ENCODE data around the gene TGFB2. TPM values are rescaled to one million over a fixed set of nuclear protein-coding genes. Genes with fewer than 3 reads are reported as not detected.
A peak's percentile ranks its signal among the peaks of the same experiment; 100 is the strongest.

TGFB2 gene
- polyA plus RNA-seq, 12 donors: 39.4 to 88.9 (median 60.5) TPM; not detected in 1

- DNase-seq: no peak
Measured at GRCh38 chr1:218357211-218357892, 12.2 kb downstream of the TGFB2 start.

DNA sequence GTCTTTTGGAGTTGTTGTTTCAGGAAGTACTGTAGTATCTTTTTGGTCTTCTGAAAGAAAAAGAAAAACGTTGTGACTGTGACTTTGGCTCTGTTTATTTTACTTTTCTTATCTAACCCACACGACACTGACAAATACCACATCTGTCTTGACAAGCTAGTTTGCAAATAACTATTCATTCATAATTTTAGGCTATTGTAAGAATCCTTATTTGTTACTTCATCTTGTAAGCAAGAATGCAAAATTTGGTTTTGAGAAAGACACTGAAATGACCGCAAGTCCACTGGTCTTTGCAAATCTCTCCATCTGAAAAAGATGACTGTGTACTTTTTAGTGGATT is 12.7 kb downstream of the TGFB2 start:
- no peak for DNase-seq

- no peak for DNase-seq
Measured at GRCh38 chr1:218361298-218362065, 16.3 kb downstream of the TGFB2 start.

- no peak for DNase-seq
Measured at GRCh38 chr1:218362418-218363076, 17.4 kb downstream of the TGFB2 start.

DNA sequence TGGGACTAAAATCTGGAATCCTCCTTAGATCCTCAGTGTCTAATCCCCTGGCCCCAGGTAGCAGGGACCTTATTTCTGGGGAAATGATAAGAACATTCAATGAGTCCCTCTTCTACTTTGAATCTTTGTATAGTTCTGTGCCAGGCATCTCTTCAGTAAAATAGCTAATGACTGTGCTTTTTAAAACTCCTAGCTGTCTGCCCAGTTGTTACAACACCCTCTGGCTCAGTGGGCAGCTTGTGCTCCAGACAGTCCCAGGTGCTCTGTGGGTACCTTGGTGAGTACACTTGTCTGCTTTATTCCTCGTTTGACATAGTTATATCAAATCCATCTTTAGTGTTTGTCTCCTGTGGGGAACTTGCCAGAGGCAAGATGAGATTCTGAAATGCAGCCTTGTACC is 18.0 kb downstream of the TGFB2 start:
- DNase-seq: no peak

DNA sequence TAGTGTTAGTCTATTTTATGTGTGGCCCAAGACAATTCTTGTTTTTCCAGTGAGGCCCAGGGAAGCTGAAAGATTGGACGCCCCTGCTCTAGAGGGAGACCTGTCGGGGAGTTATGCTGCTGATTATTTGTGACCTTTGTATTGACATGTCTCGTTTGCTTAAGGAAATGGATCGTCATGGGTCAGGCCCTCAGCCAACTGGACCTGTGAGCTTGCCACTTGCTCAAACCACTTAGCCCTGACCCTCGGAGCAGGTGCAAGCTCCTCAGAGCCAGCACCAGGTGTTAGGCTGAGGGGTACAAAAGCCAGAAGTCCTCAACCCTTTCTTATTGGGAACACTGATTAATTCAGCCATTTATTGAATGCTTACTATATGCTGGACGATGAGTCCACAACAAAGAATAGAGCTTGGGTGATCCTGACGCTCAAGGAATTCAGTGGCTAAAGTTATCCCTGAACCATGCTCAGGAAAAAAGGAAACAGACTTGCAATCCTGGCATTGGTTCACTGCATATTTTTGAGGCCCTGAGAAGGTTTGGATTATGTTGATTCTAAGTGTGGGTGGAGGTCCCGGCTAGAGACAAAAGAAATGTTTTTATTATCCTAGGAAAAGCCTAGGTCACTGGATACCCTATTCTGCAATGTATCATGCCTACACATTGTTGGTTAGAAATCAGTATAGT is 19.0 kb downstream of the TGFB2 start:
- no peak for DNase-seq

GRCh38 chr1:218365226-218365999 is 20.3 kb downstream of the TGFB2 start:
- DNase-seq: no peak

DNA sequence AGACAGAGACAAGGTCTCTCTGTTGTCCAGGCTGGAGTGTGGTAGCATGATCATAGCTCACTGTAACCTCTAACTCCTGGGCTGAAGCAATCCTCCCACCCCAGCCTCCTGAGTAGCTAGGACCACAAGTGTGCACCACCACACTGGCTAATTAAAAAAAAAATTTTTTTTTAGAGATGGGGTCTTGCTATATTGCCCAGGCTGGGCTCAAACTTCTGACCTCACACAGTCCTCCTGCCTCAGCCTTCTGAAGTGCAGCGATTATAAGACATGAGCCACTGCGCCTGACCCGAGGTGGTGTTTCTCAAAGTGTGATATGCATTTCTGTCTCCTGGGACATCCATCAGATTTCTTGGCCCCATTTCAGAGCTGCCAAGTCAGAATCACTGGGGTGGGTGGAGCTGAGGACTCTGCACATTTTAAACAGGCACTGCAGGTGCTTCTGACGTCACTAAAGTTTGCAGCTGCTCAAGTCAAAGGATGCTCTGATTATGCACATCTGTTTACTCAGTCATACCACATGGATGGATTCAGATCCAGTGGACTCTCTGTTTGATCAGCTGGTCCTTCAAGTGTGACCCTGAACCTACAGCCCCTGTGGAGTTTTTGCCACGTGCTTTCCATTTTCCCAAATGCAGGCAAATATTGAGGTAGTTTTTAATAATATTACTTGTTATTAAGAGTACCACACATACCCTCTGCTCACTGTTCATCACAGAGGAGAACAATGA is 21.4 kb downstream of the TGFB2 start:
- no peak for DNase-seq

DNA sequence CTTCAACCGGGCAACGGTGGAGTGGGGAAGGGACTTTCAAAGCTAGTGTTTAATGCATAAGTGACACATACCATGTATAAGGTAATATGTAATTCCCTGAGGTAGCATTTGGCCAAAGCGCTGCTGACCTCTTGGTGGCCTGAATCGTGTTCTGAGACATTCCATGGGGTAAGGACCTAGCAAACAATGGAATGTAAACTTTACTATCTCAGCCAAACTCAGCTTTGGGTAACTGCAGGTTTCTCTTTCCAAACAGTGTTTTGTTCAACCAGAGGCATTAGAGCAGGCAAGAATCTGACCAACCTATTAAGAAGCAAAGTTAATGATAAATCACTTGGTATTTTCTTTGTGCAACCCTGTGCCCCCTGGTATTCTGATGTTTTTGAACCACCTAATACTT is 22.0 kb downstream of the TGFB2 start:
- no peak for DNase-seq

DNA sequence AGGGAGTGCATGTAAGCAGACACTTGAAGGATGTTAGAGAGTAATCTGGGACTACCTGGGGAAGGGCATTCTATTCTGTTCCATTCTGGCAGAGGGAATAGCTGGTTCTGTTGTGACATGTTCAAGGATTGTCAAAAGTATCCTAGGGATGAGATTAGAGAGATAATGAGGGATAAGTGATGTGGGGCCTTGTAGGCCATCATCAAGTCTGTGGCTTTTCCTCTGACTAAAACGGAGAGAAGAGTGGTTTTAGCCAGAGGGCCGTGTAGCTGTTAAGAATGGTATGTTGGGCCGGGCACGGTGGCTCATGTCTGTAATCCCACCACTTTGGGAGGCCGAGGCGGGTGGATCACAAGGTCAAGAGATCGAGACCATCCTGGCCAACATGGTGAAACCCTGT is 23.6 kb downstream of the TGFB2 start:
- no peak for DNase-seq

DNA sequence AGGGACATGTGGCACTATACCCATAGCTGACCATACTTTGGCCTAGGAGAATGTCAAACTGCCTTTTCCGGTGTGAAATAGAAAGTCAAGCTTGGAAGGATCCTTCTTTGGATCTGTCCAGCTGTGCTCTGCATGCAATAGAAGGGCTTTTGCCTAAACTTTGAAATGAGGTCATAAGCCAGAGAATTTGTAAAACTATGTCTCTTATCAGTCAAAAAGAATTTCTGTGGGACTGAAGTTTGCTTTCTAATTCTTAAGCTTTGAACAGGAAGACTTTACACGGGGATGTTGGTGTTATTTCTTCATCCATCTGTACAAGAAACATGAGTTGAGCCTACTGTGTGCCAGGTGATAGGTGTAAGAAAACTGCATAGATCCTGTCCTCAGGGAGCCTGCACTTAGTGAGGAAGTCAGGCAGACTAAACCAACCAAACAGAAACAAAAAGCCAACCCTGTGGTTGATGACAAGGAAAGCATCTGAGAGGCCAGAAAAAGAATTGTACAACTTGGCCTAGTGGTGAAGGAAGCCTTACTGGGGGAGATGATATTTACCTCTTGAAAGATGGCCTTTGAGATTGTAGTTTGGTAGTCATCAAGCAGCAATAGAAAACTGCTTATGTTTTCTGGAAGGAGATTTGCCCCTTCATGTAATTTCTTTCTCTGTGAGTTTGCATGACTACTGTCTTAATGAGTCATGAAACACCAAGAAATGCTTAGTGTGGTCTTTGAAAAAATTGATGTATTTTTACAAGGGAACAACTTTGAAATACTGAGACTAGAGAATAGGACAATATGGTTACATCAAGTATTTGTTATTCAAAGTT is 24.8 kb downstream of the TGFB2 start:
- no peak for DNase-seq

GRCh38 chr1:218371927-218372672 is 27.0 kb downstream of the TGFB2 start:
- peak; percentile 85 for DNase-seq

GRCh38 chr1:218374401-218375353 is 29.5 kb downstream of the TGFB2 start:
- peak; percentile 63 for DNase-seq

GRCh38 chr1:218376722-218377121 is 31.6 kb downstream of the TGFB2 start:
- DNase-seq: no peak

GRCh38 chr1:218377143-218377660 is 32.1 kb downstream of the TGFB2 start:
- no peak for DNase-seq

- no peak for DNase-seq
Measured at GRCh38 chr1:218380125-218380977, 35.2 kb downstream of the TGFB2 start.

DNA sequence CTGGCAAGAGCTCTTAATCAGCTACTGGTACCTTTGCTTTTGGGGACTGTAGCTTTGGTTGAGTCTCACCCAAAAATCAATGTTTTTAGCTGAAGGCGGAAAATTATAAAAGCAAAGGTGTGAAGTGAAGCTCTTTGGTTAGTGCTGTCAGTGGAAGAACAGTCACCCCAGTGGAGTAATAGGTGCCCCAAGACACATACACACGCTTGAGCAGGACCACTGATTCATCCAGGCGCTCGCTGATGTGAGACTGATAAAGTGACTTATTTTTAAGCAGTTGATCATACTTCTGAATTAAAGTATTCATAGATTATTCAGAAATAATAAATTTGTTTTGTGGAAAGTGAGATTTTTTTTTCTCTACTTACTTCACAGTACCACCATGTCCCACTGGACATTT is 37.1 kb downstream of the TGFB2 start:
- DNase-seq: no peak

Data from muscle of arm (tissue), 12 donors.